Measurements from ENCODE around the gene NAV2. TPM values are rescaled to one million over a fixed set of nuclear protein-coding genes. Genes with fewer than 3 reads are reported as not detected.

The NAV2 gene
- total and polyA plus RNA-seq, 10 donors = 0.46 to 11.6 (median 4.1) TPM

DNA sequence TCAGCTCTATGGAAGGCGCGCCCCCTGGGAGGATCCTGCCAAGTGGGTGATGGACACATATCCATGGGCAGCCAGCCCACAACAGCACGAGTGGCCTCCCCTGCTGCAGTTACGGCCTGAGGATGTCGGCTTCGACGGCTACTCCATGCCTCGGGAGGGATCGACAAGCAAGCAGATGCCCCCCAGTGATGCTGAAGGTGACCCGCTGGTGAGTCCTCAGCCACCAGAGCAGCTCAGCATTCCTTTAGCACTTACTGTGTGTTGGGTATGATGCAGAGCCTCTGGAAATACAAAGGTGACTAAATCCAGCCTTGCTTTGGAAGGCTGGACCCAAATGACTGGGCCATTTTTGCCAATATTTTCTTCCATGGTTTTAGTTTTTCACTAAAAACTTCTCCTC is 402.0 kb downstream of the NAV2 start:
- Histone ChIP-seq H3K27me3 (replicated peaks in 1 of 7) (no peaks in the 10 kb centered on the region), H3K36me3 (peaks cover 0 to 47% (median 0%) of the 10 kb centered on the region in 6 donors), H3K9me3 (no peaks in the 10 kb centered on the region), H3K4me3 (no peak overlapping the region), H3K4me1 (peaks cover 0 to 15% (median 2%) of the 10 kb centered on the region in 6 donors), H3K27ac (no peak overlapping the region)
- intact Hi-C loops (cut with DNase I; ENCODE audit: low total_unique reads) = loop anchor here (5.0 kb wide), 1 partner anchor 162 kb away; no protein-coding TSS in a partner anchor
- no peak for DNase-seq
- 88 to 97% (median 96%) methylated on average over 1 to 10 of the region's 10 CpGs for WGBS, 5 donors
- TF ChIP-seq POLR2AphosphoS5 (IDR thresholded peaks at IDR 0.05) = no peak

DNA sequence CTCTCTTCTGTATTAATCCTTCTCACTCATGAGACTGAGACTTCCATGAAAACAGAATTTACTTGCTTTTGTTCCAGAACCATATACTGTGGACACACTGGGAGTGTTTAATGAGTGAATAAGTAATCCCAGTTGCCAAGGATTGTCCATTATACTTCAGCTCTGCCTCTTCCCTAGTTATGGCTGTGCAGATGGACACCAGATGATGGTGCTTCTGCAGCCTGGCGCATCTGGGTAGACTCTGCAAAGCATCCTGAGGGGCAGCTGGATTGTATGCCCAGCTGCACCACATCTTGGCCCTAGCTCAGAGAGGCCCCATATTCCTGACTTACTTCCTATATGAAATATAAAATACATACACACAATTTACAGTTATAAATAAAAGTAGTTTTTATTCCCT is 404.2 kb downstream of the NAV2 start:
- Histone ChIP-seq H3K4me3 (no peak overlapping the region), H3K4me1 (peaks cover 0 to 14% (median 2%) of the 10 kb centered on the region in 6 donors), H3K9me3 (no peaks in the 10 kb centered on the region), H3K36me3 (peaks cover 0 to 48% (median 0%) of the 10 kb centered on the region in 6 donors), H3K27ac (no peak overlapping the region), H3K27me3 (replicated peaks in 1 of 7) (no peaks in the 10 kb centered on the region)
- TF ChIP-seq, protein P1, sequence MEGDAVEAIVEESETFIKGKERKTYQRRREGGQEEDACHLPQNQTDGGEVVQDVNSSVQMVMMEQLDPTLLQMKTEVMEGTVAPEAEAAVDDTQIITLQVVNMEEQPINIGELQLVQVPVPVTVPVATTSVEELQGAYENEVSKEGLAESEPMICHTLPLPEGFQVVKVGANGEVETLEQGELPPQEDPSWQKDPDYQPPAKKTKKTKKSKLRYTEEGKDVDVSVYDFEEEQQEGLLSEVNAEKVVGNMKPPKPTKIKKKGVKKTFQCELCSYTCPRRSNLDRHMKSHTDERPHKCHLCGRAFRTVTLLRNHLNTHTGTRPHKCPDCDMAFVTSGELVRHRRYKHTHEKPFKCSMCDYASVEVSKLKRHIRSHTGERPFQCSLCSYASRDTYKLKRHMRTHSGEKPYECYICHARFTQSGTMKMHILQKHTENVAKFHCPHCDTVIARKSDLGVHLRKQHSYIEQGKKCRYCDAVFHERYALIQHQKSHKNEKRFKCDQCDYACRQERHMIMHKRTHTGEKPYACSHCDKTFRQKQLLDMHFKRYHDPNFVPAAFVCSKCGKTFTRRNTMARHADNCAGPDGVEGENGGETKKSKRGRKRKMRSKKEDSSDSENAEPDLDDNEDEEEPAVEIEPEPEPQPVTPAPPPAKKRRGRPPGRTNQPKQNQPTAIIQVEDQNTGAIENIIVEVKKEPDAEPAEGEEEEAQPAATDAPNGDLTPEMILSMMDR (IDR thresholded peaks at IDR 0.05 in 8 of 11, conservative IDR thresholded peaks at IDR 0.05 in 3 of 11) = no peak
- no peak for TF ChIP-seq POLR2A (IDR thresholded peaks at IDR 0.05)
- intact Hi-C loops (cut with DNase I; ENCODE audit: low total_unique reads) = no loop called here
- WGBS, 5 donors = 0 to 75% (median 50%) methylated on average over 1 of the region's 1 CpG
- DNase-seq = no peak

DNA sequence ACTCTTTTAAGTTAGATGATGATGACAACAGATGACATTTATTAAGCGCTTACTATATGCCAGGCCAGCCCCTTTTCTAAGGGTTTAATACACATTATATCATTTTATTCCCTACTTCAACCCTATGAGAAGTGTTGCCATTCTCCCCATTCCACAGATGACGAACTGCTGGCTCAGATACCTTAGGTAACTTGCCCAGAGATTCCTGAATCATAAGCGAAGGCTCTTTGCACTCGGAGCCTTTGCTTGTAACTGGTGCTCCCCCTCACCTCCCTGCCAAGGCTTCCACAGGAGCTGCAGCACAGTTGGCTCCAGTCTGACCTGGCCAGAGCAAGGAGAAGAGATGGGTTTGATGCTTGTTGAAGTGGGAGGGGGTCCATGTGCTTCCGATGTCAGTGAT is 404.7 kb downstream of the NAV2 start:
- H3K36me3 ChIP-seq = peaks cover 0 to 48% (median 0%) of the 10 kb centered on the region in 6 donors
- H3K27ac ChIP-seq = no peak overlapping the region
- peaks cover 0 to 10% (median 2%) of the 10 kb centered on the region in 6 donors for H3K4me1 ChIP-seq
- intact Hi-C loops (cut with DNase I; ENCODE audit: low total_unique reads) = no loop called here
- TF ChIP-seq POLR2AphosphoS5 (IDR thresholded peaks at IDR 0.05) (no peak), POLR2A (IDR thresholded peaks at IDR 0.05) (no peak)
- TF ChIP-seq, protein P1 (IDR thresholded peaks at IDR 0.05 in 8 of 11, conservative IDR thresholded peaks at IDR 0.05 in 3 of 11) = no peak
- 86 to 95% (median 89%) methylated on average over 5 of the region's 5 CpGs for WGBS, 5 donors
- no peak for DNase-seq
- H3K27me3 ChIP-seq (replicated peaks in 1 of 7) = no peaks in the 10 kb centered on the region
- no peaks in the 10 kb centered on the region for H3K9me3 ChIP-seq
- H3K4me3 ChIP-seq = no peak overlapping the region

DNA sequence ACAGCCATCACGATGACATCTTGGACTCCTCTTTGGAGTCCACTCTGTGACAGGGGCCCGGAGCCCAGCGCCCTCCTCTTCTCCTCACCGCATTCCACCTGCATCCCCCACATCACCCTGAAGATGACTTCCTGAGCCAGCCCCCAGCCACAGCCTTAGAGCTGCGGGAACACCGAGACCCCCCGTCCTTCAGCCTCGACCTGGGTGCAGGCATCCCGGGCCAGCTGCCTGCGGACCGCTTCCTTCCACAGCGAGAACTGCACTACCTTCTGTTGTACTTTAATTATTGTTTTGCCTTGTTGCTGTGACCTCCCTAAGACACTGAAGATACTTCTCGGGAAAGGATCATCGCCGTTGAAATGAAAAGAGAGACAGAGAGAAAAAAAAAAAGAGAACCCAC is 405.6 kb downstream of the NAV2 start:
- no peak overlapping the region for H3K4me3 ChIP-seq
- WGBS, 5 donors = 90 to 96% (median 94%) methylated on average over 15 of the region's 15 CpGs
- no peak for DNase-seq
- peaks cover 0 to 48% (median 0%) of the 10 kb centered on the region in 6 donors for H3K36me3 ChIP-seq
- H3K9me3 ChIP-seq = no peaks in the 10 kb centered on the region
- H3K27me3 ChIP-seq (replicated peaks in 1 of 7) = no peaks in the 10 kb centered on the region
- peaks cover 0 to under 1% (median 0%) of the 10 kb centered on the region in 6 donors for H3K4me1 ChIP-seq
- TF ChIP-seq POLR2AphosphoS5 (IDR thresholded peaks at IDR 0.05) (no peak), POLR2A (IDR thresholded peaks at IDR 0.05) (no peak)
- TF ChIP-seq, protein P1 (IDR thresholded peaks at IDR 0.05 in 8 of 11, conservative IDR thresholded peaks at IDR 0.05 in 3 of 11) = no peak
- H3K27ac ChIP-seq = no peak overlapping the region
- intact Hi-C loops (cut with DNase I; ENCODE audit: low total_unique reads) = no loop called here

DNA sequence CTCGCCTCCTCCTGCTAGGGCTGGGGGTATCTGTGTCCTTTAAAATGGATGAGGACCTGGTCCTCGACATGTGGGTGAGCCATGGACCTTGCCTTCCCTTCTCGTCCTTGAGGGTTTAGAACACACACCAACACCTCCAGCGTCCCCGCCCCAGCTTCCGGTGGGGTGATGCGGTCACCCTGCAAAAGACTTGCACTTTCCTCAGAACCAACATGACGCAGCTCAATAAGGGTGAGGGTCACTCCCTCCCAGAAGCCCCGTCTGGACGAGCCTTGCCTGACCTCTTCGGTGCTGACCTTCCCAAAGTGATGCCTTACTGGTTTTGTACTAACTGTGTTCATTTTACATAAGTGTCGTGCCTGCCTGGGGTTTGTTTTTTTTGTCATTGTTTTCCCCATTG is 406.7 kb downstream of the NAV2 start:
- peaks cover 0 to 45% (median 0%) of the 10 kb centered on the region in 6 donors for H3K36me3 ChIP-seq
- TF ChIP-seq POLR2AphosphoS5 (IDR thresholded peaks at IDR 0.05) (no peak), POLR2A (IDR thresholded peaks at IDR 0.05) (no peak)
- TF ChIP-seq, protein P1 (IDR thresholded peaks at IDR 0.05 in 8 of 11, conservative IDR thresholded peaks at IDR 0.05 in 3 of 11) = no peak
- DNase-seq = no peak
- intact Hi-C loops (cut with DNase I; ENCODE audit: low total_unique reads) = no loop called here
- 87 to 95% (median 91%) methylated on average over 12 of the region's 12 CpGs for WGBS, 5 donors
- no peaks in the 10 kb centered on the region for H3K4me1 ChIP-seq
- H3K9me3 ChIP-seq = no peaks in the 10 kb centered on the region
- no peak overlapping the region for H3K4me3 ChIP-seq
- H3K27me3 ChIP-seq (replicated peaks in 1 of 7) = no peaks in the 10 kb centered on the region
- no peak overlapping the region for H3K27ac ChIP-seq
